Mammary epithelial cell (primary cell): ENCODE results near the gene PANX2.

Experiments
- CTCF ChIP-seq, 2 donors: IDR thresholded peaks in 1 of 2; conservative IDR thresholded peaks in 1 of 2; 2 replicates each; pipeline ENCODE4 v1.5.1; 2011 to 2012; ENCODE audit warnings: inconsistent platforms in 2 of 2, low read length in 2 of 2, mild to moderate bottlenecking in 2 of 2, control low read depth in 1 of 2, low read depth in 1 of 2; ENCODE audit not compliant: insufficient read depth in 1 of 2; ENCODE audit errors: extremely low read depth in 1 of 2
- EZH2 ChIP-seq: IDR thresholded peaks from 2 replicates; pipeline ENCODE4 v1.6.1; 2012; ENCODE audit warnings: low read length, inconsistent platforms, borderline replicate concordance

DNA sequence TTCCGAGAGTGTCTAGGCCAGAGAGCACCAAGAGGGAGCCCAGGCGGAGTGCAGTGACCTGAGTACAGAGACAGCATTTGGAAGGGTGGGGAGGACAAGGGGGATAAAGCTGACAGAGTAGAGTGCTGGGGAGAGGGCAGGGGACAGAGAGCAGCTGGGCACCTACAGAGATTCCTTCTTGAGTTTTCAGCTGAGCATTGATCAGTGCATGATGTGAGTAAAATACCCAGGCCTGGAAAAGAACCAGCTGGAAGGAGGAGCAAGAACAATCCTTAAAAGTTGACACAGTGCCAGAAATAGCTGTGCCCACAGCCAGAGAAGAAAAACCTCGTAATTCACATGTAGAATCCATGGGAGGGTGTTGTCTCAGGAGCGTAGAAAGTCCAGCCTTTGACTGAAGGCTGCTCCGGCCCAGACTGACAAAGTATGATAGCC, 33.9 kb upstream of the PANX2 start:
- no peak for TF ChIP-seq CTCF (conservative IDR thresholded peaks at IDR 0.05 in 1 of 2, IDR thresholded peaks at IDR 0.05 in 1 of 2; ENCODE audit: extremely low read depth in 1 of 2, insufficient read depth in 1 of 2, low read depth in 1 of 2, low read length in 2 of 2)
- no peak for TF ChIP-seq EZH2
